ENCODE data around the gene DUSP11.
"Not testable (repeated sequence)": the region's sequence is repeated elsewhere in the genome, so short reads cannot be mapped to it uniquely, and the experiment has no call there.

The DUSP11 gene

DNA sequence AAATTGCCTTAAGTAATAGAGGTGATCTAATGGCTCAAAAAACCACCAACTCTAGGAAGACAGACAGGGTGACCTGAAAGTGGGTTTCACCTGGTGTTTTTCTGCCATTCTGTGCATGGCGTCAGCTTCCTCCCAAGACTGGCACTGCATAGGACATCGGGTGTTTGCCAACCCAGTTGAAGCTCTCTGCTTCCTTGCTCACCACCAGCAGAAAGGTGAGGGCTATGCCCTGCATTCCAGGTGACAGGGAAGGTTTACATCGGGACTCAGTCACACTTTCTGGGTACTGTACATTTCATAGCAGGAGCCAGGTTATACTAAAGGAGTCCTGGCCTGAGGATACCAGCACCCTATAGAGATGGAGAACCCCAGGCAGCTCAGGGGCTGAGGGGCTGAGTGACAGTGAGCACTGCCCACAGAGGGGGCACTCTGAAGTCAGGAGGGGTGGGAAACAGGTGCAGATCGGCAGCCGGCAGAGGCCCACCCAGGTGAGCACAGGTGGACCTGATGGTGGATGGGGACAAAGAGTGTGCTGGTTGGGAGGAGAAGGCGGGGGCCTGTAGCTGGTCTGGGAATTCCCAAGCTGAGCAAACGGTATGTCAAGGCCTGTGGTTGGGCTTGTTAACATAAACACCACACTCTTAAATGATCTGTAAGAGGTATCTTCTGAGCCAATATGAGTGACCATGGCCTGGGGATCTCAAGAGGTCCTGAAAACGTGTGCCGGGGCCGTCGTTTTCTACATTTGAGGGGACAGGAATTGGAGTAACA, 60.9 kb downstream of the DUSP11 start:
- DNase-seq = no peak

DNA sequence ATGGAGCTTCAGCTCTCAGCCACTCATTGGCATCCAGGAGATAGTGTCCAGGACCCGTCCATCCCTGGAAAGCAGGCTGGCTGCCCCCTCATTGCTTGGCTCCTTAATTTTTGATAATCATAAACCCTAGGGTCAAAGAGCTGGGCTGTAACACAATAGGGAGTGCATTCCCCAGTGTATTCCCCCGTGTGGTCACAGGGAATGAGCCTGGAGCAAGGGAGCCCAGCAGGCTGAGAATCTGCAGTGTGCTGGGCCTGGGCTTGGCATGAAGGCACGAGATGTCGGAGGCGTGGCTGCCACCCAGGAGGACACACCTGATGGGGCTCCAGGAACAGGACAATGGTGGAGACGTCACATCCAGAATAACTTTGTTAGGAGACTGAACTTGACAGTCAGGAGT, 61.5 kb downstream of the DUSP11 start:
- no peak for DNase-seq

DNA sequence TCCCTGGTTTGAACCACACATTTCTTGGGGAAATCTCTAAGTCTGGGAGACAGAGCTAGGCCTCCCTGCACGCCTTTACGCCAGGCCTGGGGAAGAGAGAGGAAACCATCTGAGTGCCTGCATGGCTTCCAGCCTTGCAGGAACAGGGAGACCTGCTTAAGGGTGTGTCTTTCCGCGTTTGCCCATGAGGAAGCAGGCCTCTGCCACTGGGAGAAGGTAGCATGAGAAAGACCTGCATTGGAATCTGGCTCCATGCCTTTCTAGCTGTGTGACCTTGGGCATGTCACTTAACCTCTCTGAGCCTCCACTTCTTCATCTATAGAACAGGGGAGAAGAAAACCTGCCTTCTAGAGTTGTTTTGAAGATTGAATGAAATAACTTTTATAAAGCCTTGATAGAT, 62.2 kb downstream of the DUSP11 start:
- not testable (repeated sequence) for DNase-seq

DNA sequence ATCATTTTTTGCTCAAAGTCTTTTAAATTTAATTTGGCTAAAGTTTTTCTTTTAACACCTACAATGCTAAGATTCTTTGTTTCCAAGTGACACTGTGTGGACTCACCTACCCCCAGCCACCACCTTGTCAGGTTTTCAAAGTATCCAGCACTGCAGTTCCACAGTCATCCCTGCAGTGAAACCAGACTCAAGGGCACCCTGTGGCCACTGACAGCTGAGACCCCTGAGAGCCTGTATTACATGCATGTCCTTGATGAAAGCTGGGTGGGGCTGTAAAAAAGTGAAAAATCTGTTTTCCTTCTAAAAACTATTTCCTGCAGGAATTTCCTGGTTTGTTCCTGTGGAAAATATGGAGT, 62.7 kb downstream of the DUSP11 start:
- no peak for DNase-seq

DNA sequence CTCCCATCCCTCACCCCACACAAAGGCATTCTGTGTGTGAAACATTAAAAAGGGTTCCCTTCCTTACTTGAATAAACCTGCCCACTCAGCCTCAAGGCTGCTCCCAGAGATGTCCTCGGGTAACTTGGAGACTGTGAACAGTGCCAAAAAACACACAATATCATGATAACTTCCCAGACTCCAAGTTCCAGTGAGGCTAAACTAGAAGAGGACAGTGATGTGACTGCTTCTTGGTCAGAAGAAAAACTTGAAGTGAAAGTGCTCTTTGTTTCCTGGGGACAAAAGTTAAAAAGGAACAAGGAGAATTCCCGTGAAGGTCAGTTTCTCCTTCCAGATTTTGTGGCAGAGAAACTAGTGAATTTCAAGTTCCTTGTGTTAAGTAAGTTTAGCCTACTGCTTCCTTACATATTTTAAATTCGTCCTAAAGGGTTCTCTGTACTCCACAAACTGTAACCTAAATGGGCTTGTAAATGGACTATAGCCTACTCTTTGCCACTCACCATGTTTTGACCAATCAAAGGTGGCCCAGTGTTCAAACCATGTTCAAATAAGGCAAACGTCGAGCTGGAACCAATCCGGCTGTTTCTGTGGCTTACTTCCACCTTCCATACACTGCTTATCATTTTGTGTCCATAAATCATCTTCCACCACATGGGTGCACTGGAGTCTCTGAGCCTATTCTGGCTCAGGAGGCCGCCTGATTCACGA, 63.2 kb downstream of the DUSP11 start:
- DNase-seq = no peak

DNA sequence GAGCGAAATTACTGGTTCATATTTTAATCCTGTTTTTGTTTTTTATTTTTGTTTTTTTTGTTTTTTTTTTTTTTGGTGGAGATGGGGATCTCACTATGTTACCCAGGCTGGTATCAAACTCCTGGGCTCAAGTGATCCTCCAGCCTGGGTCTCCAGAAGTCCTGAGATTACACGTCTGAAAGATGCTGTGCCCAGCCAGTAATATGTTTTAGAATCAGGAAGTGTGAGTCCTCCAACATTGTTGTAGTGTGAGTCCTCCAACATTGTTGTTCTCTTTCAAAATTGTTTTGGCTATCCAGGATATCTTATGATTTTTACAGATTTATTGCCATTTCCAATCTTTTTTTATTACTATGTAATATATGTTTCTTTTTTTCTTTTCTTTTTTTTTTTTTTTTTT, 65.8 kb downstream of the DUSP11 start:
- DNase-seq = no peak
